Lower leg skin (tissue), 4 donors: ENCODE measurements around the gene MAP3K14. TPM values are rescaled to one million over a fixed set of nuclear protein-coding genes. Genes with fewer than 3 reads are reported as not detected.

Experiments used
- DNase-seq, 2 donors: peaks; one replicate each; pipeline ENCODE4 v3.0.0-alpha.2; 2019; ENCODE audit warnings: low spot score in 2 of 2
- H3K4me3 ChIP-seq: fragments of 200-600 bp; sonication (generic); 2 replicates; pipeline ENCODE4 v1.5.1; 2017; ENCODE audit warnings: mild to moderate bottlenecking, low read depth; ENCODE audit not compliant: poor library complexity, severe bottlenecking
- POLR2A ChIP-seq, 2 donors: fragments of 450-650 bp; IDR thresholded peaks; one replicate each; pipeline ENCODE4 v1.6.1; 2016 to 2017; ENCODE audit warnings: antibody characterized with exemption in 2 of 2, mild to moderate bottlenecking in 1 of 2, moderate library complexity in 1 of 2
- WGBS, 2 donors: methylation state at CpG; one replicate each; pipeline ENCODE4 v1.1.5; 2018; 5-methylcytosine and 5-hydroxymethylcytosine counted together
- intact Hi-C: fragments of 100-400 bp; cut with DNase I; formaldehyde crosslinking; loops from one replicate; pipeline ENCODE4 v1.15.0; 2023; ENCODE audit warnings: low total_unique reads
- total RNA-seq, 4 donors: library from RNA; depleted of rRNA; stranded (reverse); fragments of >200 nt; gene quantifications; one replicate each; pipeline ENCODE4 v1.1.0, GENCODE V29; 2016
- TF ChIP-seq, protein P1 (sequence below), 3 donors: fragments of 450-650 bp; IDR thresholded peaks; one replicate each; pipeline ENCODE4 v1.5.1; 2016; ENCODE audit warnings: antibody characterized with exemption in 3 of 3, mild to moderate bottlenecking in 3 of 3, moderate library complexity in 2 of 3

MAP3K14 gene
- total RNA-seq, 4 donors from 2014 or later = 8.1 to 13.0 (median 11.0) TPM

DNA sequence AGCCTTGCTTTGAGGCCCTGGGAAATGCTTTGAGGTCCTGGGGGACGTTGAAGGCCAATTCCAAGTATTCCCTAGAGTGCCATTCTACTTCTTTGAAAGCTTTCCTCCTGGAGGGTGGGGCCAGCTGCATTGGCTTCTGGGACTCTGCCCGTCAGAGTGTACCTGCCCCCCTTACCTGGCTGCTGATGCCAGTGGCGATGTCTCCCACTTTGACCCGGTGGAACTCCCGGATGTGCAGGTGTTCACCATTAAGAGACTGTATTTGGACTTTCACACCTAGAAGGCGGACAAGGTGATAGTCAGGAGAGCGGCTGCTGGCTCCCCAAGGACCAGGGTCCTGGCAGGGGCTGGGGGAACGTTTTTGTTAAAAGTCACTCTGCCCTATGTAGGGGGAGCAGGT, 51.8 kb downstream of the MAP3K14 start:
- no peak overlapping the region for H3K4me3 ChIP-seq
- WGBS, 2 donors = 81 to 89% methylated on average over 8 of the region's 8 CpGs
- no peak for DNase-seq
- TF ChIP-seq, protein P1, sequence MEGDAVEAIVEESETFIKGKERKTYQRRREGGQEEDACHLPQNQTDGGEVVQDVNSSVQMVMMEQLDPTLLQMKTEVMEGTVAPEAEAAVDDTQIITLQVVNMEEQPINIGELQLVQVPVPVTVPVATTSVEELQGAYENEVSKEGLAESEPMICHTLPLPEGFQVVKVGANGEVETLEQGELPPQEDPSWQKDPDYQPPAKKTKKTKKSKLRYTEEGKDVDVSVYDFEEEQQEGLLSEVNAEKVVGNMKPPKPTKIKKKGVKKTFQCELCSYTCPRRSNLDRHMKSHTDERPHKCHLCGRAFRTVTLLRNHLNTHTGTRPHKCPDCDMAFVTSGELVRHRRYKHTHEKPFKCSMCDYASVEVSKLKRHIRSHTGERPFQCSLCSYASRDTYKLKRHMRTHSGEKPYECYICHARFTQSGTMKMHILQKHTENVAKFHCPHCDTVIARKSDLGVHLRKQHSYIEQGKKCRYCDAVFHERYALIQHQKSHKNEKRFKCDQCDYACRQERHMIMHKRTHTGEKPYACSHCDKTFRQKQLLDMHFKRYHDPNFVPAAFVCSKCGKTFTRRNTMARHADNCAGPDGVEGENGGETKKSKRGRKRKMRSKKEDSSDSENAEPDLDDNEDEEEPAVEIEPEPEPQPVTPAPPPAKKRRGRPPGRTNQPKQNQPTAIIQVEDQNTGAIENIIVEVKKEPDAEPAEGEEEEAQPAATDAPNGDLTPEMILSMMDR (IDR thresholded peaks at IDR 0.05) = no peak
- TF ChIP-seq POLR2A (IDR thresholded peaks at IDR 0.05) = no peak
- intact Hi-C loops = no loop called here

DNA sequence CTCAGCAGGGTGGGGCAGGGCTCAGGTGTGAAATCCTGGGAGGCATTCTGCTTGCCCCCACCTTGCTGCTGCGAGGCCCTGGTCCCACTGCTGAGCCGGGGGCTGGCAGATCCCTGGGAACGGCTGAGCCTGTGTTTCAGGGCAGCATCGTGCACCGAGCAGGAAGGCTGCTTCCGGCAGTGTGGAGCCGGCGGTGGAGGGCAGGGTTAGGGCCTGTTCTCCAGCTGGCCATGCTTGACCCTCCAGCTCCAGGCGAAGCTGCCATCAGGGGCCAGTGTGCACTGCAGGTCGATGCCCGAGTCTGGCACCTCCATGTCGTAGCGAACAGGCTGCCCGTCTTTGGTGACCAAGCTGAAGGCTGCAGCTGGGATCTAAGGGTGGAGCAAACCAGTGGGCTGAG, 52.4 kb downstream of the MAP3K14 start:
- no peak overlapping the region for H3K4me3 ChIP-seq
- intact Hi-C loops = no loop called here
- DNase-seq = no peak
- 86 to 92% methylated on average over 9 to 14 of the region's 14 CpGs for WGBS, 2 donors
- TF ChIP-seq, protein P1 (IDR thresholded peaks at IDR 0.05) = no peak
- no peak for TF ChIP-seq POLR2A (IDR thresholded peaks at IDR 0.05)

DNA sequence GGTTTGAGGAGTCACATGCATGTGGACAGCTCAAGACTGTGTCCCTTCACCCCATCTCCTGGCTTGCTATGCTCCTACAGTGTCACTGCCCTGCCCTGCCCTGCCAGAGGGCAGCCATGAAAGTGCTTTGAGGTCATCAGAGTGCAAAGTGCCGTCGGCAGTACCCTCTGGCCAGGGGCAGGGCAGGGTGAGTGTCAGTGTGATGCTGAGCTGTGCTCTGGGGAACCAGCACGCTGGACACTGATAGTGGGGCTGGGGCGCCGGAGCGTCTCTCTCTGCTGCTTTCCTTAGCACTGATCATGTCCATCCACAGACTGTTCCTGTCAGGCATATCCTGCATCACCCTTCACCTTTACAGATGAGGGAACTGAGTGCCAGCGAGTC, 53.4 kb downstream of the MAP3K14 start:
- intact Hi-C loops = no loop called here
- H3K4me3 ChIP-seq = no peak overlapping the region
- DNase-seq = no peak
- TF ChIP-seq POLR2A (IDR thresholded peaks at IDR 0.05) = no peak
- TF ChIP-seq, protein P1 (IDR thresholded peaks at IDR 0.05) = no peak
- WGBS, 2 donors = 75 to 83% methylated on average over 4 to 7 of the region's 7 CpGs

DNA sequence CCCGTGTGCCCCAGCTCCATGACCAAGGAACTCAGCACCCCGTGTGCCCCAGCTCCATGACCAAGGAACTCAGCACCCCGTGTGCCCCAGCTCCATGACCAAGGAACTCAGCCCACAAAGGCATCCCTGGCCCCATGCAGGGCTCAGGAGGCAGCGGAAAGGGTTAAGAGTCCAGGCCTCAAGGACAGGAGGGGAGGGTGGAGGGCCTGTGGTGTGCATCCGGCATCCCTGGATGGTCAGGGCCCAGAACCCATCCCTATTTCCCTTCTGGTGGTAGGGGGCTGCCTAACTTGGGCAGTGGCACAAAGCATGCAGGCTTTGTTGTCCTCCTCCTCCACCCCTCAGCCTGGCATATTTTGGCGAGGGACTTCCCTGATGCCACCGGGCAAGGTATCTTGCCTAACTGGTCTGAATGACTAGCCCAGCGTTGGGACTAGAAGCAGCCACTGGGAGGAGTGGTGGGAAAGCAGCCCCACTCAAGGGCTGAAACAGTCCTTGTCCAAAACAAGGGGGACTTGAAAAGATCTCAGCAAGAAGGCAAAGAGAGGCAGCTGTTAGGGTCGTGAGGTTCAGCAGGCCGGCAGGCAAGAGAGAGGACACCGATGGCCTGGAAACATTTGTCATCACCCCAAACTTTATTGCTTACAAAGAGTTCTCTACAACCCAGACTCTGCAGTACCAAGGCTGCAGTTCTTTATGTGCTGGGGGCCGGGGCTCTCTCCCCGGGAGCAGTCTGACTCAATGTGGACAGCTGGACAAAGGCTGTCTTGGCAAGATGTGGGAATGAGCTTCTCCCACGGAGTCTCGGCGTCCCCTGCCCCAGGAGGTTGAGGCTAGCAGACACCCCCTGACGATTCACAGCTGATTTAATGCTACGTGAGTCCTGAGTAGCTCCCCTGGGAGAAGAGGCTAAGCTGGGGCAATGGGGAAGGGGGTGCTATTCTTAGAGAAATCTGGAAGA, 54.0 kb downstream of the MAP3K14 start:
- no peak overlapping the region for H3K4me3 ChIP-seq
- intact Hi-C loops = no loop called here
- TF ChIP-seq, protein P1 (IDR thresholded peaks at IDR 0.05) = no peak
- no peak for TF ChIP-seq POLR2A (IDR thresholded peaks at IDR 0.05)
- DNase-seq = no peak
- WGBS, 2 donors = 38 to 51% methylated on average over 18 of the region's 18 CpGs

DNA sequence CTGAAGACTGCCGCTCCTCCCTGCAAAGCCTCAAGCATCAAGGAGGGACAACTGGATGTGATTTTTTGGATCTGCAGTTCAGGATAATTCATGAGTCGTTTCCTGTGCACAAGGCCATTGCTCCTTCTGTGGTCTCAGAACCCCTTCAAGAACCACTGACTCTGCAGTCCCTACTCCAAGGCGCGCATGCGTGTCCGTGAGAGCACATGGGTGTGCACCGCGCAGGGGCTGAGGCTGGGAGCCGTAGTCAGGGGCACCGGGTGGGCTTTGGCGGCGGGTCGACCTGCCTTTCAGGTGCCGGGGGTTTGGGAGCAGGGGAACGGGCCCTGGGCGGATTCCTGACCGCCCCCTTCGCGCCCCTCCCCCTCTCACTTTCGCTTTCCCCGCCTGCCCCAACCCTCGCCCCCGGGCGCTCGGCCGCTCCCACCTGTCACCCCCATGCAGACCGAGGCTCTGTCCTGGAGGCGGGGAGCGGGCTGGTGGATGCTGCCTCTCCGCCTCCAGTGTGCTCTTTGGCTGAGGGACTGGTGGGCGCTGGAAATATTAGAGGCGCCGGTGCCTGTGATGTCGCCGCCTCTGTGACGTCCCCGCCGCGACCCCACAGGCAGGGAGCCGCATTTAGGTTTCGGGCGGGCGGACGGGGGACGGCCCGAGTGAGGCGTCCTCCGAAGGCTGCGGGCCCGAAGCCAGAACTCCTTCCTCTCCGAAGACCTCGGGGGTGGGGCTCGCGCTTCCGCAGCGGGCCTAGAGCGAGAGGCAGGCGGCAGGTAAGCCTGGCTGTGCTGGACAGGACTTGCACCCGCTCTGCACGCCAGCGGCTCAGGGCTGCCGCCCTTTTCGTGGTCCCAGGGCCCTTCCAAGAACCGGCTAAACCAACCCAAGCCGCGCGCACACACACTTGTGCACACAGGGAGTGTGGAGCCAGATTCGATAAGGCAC, 55.0 kb downstream of the MAP3K14 start, which contains the start of gene SPATA32:
SPATA32 (minus strand) TSS at position 518 of the 939 bp plus-strand sequence; CDS start at position 440, 78 bp downstream.
- peak within 1 kb of the TSS; percentile 52 for H3K4me3 ChIP-seq
- no peak for TF ChIP-seq POLR2A (IDR thresholded peaks at IDR 0.05)
- 3 to 16% methylated on average over 31 to 36 of the region's 68 CpGs for WGBS, 2 donors
- peak in 1 of 2 donors; percentile 91 for DNase-seq
- intact Hi-C loops = no loop called here
